H1 (cell line): Measurements from ENCODE around the gene CAV3. TPM values are rescaled to one million over a fixed set of nuclear protein-coding genes. Genes with fewer than 3 reads are reported as not detected.

Source experiments
- CTCF ChIA-PET: fragments of 300-600 bp; sonication (Branson Sonifier 250); formaldehyde crosslinking; loops from one replicate; lab custom pipeline; 2021; ENCODE audit not compliant: partially characterized antibody; lab: Charles Lee
- POLR2A ChIA-PET: fragments of 300-600 bp; sonication (Branson Sonifier 250); formaldehyde crosslinking; loops from one replicate; lab custom pipeline; 2021; ENCODE audit warnings: inconsistent platforms; ENCODE audit not compliant: partially characterized antibody; lab: Charles Lee
- DNase-seq, 2 experiments: peaks; one replicate each; pipeline versions ENCODE4 v3.0.0 to v3.0.0-alpha.2; 2010 to 2022; ENCODE audit warnings: low spot score in 2 of 2, low read depth in 1 of 2, mixed read lengths in 1 of 2
- FAIRE-seq: peaks from 2 replicates; lab custom pipeline; 2011; peaks lifted over from hg19 to GRCh38; lab: Jason Lieb, UNC
- H2AFZ ChIP-seq: 2 replicates; pipeline ENCODE4 v1.8.1; 2012; ENCODE audit warnings: low read length, inconsistent platforms
- H2AK5ac ChIP-seq: 2 replicates; pipeline ENCODE4 v1.6.1; 2013; ENCODE audit warnings: low read depth, low read length
- H2BK120ac ChIP-seq: replicated peaks from 2 replicates; pipeline ENCODE3; 2013; ENCODE audit warnings: low read depth, low read length, inconsistent platforms
- H2BK12ac ChIP-seq: 2 replicates; pipeline ENCODE4 v1.6.1; 2013; ENCODE audit warnings: low read depth, low read length
- H2BK15ac ChIP-seq: 2 replicates; pipeline ENCODE4 v1.6.1; 2013; ENCODE audit warnings: low read length
- H2BK20ac ChIP-seq: 2 replicates; pipeline ENCODE4 v1.6.1; 2013; ENCODE audit warnings: low read length
- H2BK5ac ChIP-seq: 2 replicates; pipeline ENCODE4 v1.6.1; 2013; ENCODE audit warnings: low read depth, low read length
- H3K14ac ChIP-seq: 2 replicates; pipeline ENCODE4 v1.6.1; 2013; ENCODE audit warnings: inconsistent platforms; ENCODE audit not compliant: insufficient read length
- H3K18ac ChIP-seq: 2 replicates; pipeline ENCODE4 v1.6.1; 2013; ENCODE audit warnings: low read length; ENCODE audit errors: extremely low read depth
- H3K23ac ChIP-seq: 2 replicates; pipeline ENCODE4 v1.6.1; 2013; ENCODE audit warnings: inconsistent platforms; ENCODE audit not compliant: insufficient read length
- H3K23me2 ChIP-seq: 2 replicates; pipeline ENCODE4 v1.6.1; 2013; ENCODE audit warnings: low read depth, low read length
- H3K27ac ChIP-seq: 2 replicates; pipeline ENCODE4 v1.6.1; 2011; ENCODE audit warnings: low read depth, low read length, inconsistent platforms
- H3K27me3 ChIP-seq, 4 experiments: replicated peaks in 1 of 4; 1 replicate in 1 of 4; 2 replicates in 3 of 4; pipeline versions ENCODE4 v1.6.1 to v1.8.1; 2011 to 2013; ENCODE audit warnings: low read length in 3 of 4, mild to moderate bottlenecking in 3 of 4, inconsistent platforms in 2 of 4, mixed read lengths in 2 of 4, moderate library complexity in 1 of 4; ENCODE audit not compliant: control insufficient read depth in 3 of 4, insufficient read depth in 3 of 4; ENCODE audit errors: extremely low read depth in 1 of 4
- H3K36me3 ChIP-seq, 4 experiments: 2 replicates each; pipeline versions ENCODE4 v1.6.1 to v1.8.1; 2011 to 2013; ENCODE audit warnings: mild to moderate bottlenecking in 4 of 4, low read length in 3 of 4, moderate library complexity in 2 of 4, control low read depth in 1 of 4, inconsistent platforms in 1 of 4; ENCODE audit not compliant: insufficient read depth in 4 of 4, control insufficient read depth in 2 of 4
- H3K4ac ChIP-seq: replicated peaks from 2 replicates; pipeline ENCODE3; 2013; ENCODE audit warnings: low read length, low read depth, mixed read lengths, inconsistent platforms; ENCODE audit not compliant: insufficient read length
- H3K4me1 ChIP-seq, 4 experiments: replicated peaks in 1 of 4; 1 replicate in 1 of 4; 2 replicates in 3 of 4; pipeline versions ENCODE4 v1.6.1 to v1.8.1; 2011 to 2013; ENCODE audit warnings: low read length in 3 of 4, inconsistent platforms in 2 of 4, mixed read lengths in 1 of 4; ENCODE audit not compliant: insufficient read depth in 4 of 4, control insufficient read depth in 3 of 4
- H3K4me2 ChIP-seq, 2 experiments: 2 replicates each; pipeline versions ENCODE4 v1.6.1 to v1.8.1; 2011 to 2013; ENCODE audit warnings: low read depth in 2 of 2, low read length in 2 of 2, control low read depth in 1 of 2, inconsistent platforms in 1 of 2, mild to moderate bottlenecking in 1 of 2; ENCODE audit not compliant: insufficient read depth in 1 of 2
- H3K4me3 ChIP-seq, 4 experiments: fragments of 200-600, 300-600 bp in 1 of 4; sonication (generic), shearing (Covaris generic), sonication (Bioruptor Twin) in 1 of 4; 2 replicates each; pipeline versions ENCODE4 v1.5.1 to v1.8.1; 2011 to 2016; ENCODE audit warnings: low read length in 4 of 4, low read depth in 3 of 4, control low read depth in 2 of 4, inconsistent platforms in 2 of 4, mild to moderate bottlenecking in 2 of 4, mixed read lengths in 1 of 4, moderate library complexity in 1 of 4; ENCODE audit not compliant: insufficient read depth in 2 of 4; ENCODE audit errors: extremely low read depth in 1 of 4
- H3K56ac ChIP-seq: replicated peaks from 2 replicates; pipeline ENCODE3; 2013; ENCODE audit warnings: low read depth, mild to moderate bottlenecking, mixed read lengths, low read length, inconsistent platforms; ENCODE audit not compliant: insufficient read length
- H3K79me1 ChIP-seq: 2 replicates; pipeline ENCODE4 v1.6.1; 2013; ENCODE audit warnings: low read depth, low read length, control low read depth
- H3K79me2 ChIP-seq, 2 experiments: 2 replicates each; pipeline versions ENCODE4 v1.6.1 to v1.8.1; 2012 to 2013; ENCODE audit warnings: low read length in 2 of 2, mild to moderate bottlenecking in 2 of 2, inconsistent platforms in 1 of 2; ENCODE audit not compliant: insufficient read depth in 2 of 2, control insufficient read depth in 1 of 2
- H3K9ac ChIP-seq, 4 experiments: replicated peaks in 1 of 4; 1 replicate in 1 of 4; 2 replicates in 3 of 4; pipeline versions ENCODE4 v1.6.1 to v1.8.1; 2011 to 2013; ENCODE audit warnings: low read depth in 3 of 4, low read length in 3 of 4, control low read depth in 2 of 4, mild to moderate bottlenecking in 2 of 4, moderate library complexity in 2 of 4, inconsistent platforms in 1 of 4; ENCODE audit errors: extremely low read depth in 1 of 4
- H3K9me3 ChIP-seq, 2 experiments: 2 replicates each; pipeline versions ENCODE4 v1.6.1 to v1.8.1; 2012 to 2013; ENCODE audit warnings: mild to moderate bottlenecking in 2 of 2, moderate library complexity in 2 of 2, control low read depth in 1 of 2, inconsistent platforms in 1 of 2, low read depth in 1 of 2, low read length in 1 of 2, mixed read lengths in 1 of 2; ENCODE audit not compliant: insufficient read depth in 2 of 2
- H4K20me1 ChIP-seq, 2 experiments: replicated peaks in 1 of 2; 2 replicates each; pipeline versions ENCODE3 to v1.8.1; 2011 to 2013; ENCODE audit warnings: inconsistent platforms in 2 of 2, low read length in 2 of 2, mild to moderate bottlenecking in 1 of 2; ENCODE audit not compliant: insufficient read depth in 2 of 2, control insufficient read depth in 1 of 2
- H4K5ac ChIP-seq: 2 replicates; pipeline ENCODE4 v1.6.1; 2013; ENCODE audit warnings: low read length, low read depth, mixed read lengths, inconsistent platforms; ENCODE audit not compliant: insufficient read length
- H4K8ac ChIP-seq: 2 replicates; pipeline ENCODE4 v1.8.0; 2013; ENCODE audit warnings: mild to moderate bottlenecking, moderate library complexity, low read length, inconsistent platforms; ENCODE audit not compliant: insufficient read depth; ENCODE audit errors: extremely low read depth
- H4K91ac ChIP-seq: replicated peaks from 2 replicates; pipeline ENCODE3; 2013; ENCODE audit warnings: low read length, mixed read lengths, inconsistent platforms; ENCODE audit not compliant: insufficient read length
- ATF2 ChIP-seq: IDR thresholded peaks from 2 replicates; pipeline ENCODE4 v1.6.1; 2012; ENCODE audit warnings: low read length, inconsistent platforms
- BACH1 ChIP-seq: IDR thresholded peaks from 2 replicates; pipeline ENCODE4 v1.6.1; 2012; ENCODE audit warnings: low read length, improper control_type of control experiment
- BCL11A ChIP-seq, 2 experiments: IDR thresholded peaks; one replicate each; pipeline ENCODE4 v1.6.1; 2011; ENCODE audit warnings: low read depth in 2 of 2, low read length in 2 of 2, mild to moderate bottlenecking in 2 of 2
- CBX5 ChIP-seq: fragments of 300-800, 300-1000 bp; sonication (generic); IDR thresholded peaks from 2 replicates; pipeline ENCODE4 v1.7.1; 2016; ENCODE audit warnings: antibody characterized with exemption, low read length, low read depth
- CREB1 ChIP-seq: IDR thresholded peaks from 2 replicates; pipeline ENCODE4 v1.6.1; 2012; ENCODE audit warnings: inconsistent platforms
- EZH2 ChIP-seq: fragments of 200-600 bp; sonication (generic); IDR thresholded peaks from 2 replicates; pipeline ENCODE4 v1.7.1; 2012; ENCODE audit warnings: low read depth, mild to moderate bottlenecking, moderate library complexity, low read length, inconsistent platforms; ENCODE audit not compliant: severe bottlenecking
- KDM5A ChIP-seq: fragments of 200-600 bp; IDR thresholded peaks from 2 replicates; pipeline ENCODE4 v1.7.1; 2012; ENCODE audit warnings: mild to moderate bottlenecking, low read length, inconsistent platforms, mixed read lengths
- RFX5 ChIP-seq: IDR thresholded peaks from 2 replicates; pipeline ENCODE4 v1.6.1; 2011; ENCODE audit warnings: low read depth, low read length, improper control_type of control experiment, borderline replicate concordance
- SP2 ChIP-seq: IDR thresholded peaks from 2 replicates; pipeline ENCODE4 v1.6.1; 2012; ENCODE audit warnings: mild to moderate bottlenecking, low read length, inconsistent platforms
- SRF ChIP-seq: IDR thresholded peaks from 2 replicates; pipeline ENCODE4 v1.6.1; 2011; ENCODE audit warnings: mild to moderate bottlenecking, low read depth, low read length, moderate library complexity
- TBP ChIP-seq: IDR thresholded peaks from 2 replicates; pipeline ENCODE4 v1.6.1; 2011; ENCODE audit warnings: low read depth, low read length, improper control_type of control experiment
- USF2 ChIP-seq: IDR thresholded peaks from 2 replicates; pipeline ENCODE4 v1.6.1; 2011; ENCODE audit warnings: low read length, improper control_type of control experiment
- WGBS, 2 experiments: shearing (Covaris generic) in 1 of 2; methylation state at CpG; one replicate each; pipeline versions ENCODE4 v1.1.6 to v1.1.7; 2013 to 2015; ENCODE audit warnings: low lambda C conversion rate in 2 of 2, mixed read lengths in 2 of 2, inconsistent platforms in 1 of 2, low coverage in 1 of 2, missing lambda C conversion rate in 1 of 2; ENCODE audit not compliant: insufficient replicate concordance in 2 of 2, insufficient coverage in 1 of 2, insufficient read length in 1 of 2; ENCODE audit errors: extremely low coverage in 1 of 2, missing lambda C conversion rate in 1 of 2; 5-methylcytosine and 5-hydroxymethylcytosine counted together
- polyA plus RNA-seq, 7 experiments: library from polyadenylated mRNA; depleted of rRNA in 3 of 7; stranded (reverse) in 5 of 7; unstranded in 2 of 7; fragments of >200 nt in 5 of 7; fragments of 200-250 nt in 2 of 7; gene quantifications; 1 replicate in 5 of 7; 2 replicates in 1 of 7; 4 replicates in 1 of 7; pipeline versions ENCODE4 v1.2.1 to v1.2.3, GENCODE V29; 2011 to 2013; ENCODE audit warnings: missing spikeins in 2 of 7, mixed read lengths in 2 of 7
- total RNA-seq: library from RNA; stranded (reverse); fragmentation: NEBNext Ultra II Directional; extraction: Animal tissue kit (Norgen Biotek cat#: 25700); gene quantifications from 2 replicates; pipeline ENCODE4 v1.2.1, GENCODE V29; 2021

CAV3 gene
- total and polyA plus RNA-seq, 2 of the 8 experiments (the other 6 are each of a cell fraction or from before 2014, with no cell fraction given), result not detected

- H3K4me2 ChIP-seq, result no peak overlapping the region
- no peak overlapping the region for H2BK20ac ChIP-seq
- H3K18ac ChIP-seq, result no peak overlapping the region
- H2BK120ac ChIP-seq, result no peak overlapping the region
- no peak overlapping the region for H3K14ac ChIP-seq
- no peaks in the 10 kb centered on the region for H3K36me3 ChIP-seq
- CTCF ChIA-PET, result interaction anchor here (0.8 to 1.4 kb wide), 3 partner anchors 23 to 100 kb away, joined by 3 to 4 read pairs (median 3); no protein-coding TSS in a partner anchor
- H3K4me1 ChIP-seq, result peaks cover 0 to 17% (median 8%) of the 10 kb centered on the region in 4 experiments; a peak in 5 of 7 replicates
- FAIRE-seq, result no peak
- no peak overlapping the region for H3K27ac ChIP-seq
- no peak overlapping the region for H4K8ac ChIP-seq
- H2BK15ac ChIP-seq, result no peak overlapping the region
- H3K79me1 ChIP-seq, result no peaks in the 10 kb centered on the region
- 88% methylated on average over 6 of the region's 6 CpGs; no CpG with 5 or more reads in 1 of the 2 experiments for WGBS, 2 experiments
- no peak overlapping the region for H2AFZ ChIP-seq
- H3K23ac ChIP-seq, result no peak overlapping the region
- no peak overlapping the region for H3K4ac ChIP-seq
- H2BK5ac ChIP-seq, result no peak overlapping the region
- no peaks in the 10 kb centered on the region for H3K9me3 ChIP-seq
- H4K91ac ChIP-seq, result no peak overlapping the region
- H2AK5ac ChIP-seq, result no peak overlapping the region
- no peak overlapping the region for H3K56ac ChIP-seq
- H3K23me2 ChIP-seq, result peaks cover 3% of the 10 kb centered on the region; the same call in 1 of the 2 replicates
- no peak overlapping the region for H3K4me3 ChIP-seq
- no peak overlapping the region for H2BK12ac ChIP-seq
- H3K9ac ChIP-seq, result no peak overlapping the region
- POLR2A ChIA-PET, result interaction anchor here (1.2 kb wide), 1 partner anchor 29 kb away, joined by 3 read pairs; no protein-coding TSS in a partner anchor
- H4K5ac ChIP-seq, result no peak overlapping the region
- peaks cover 2 to 3% of the 10 kb centered on the region in 2 experiments for H4K20me1 ChIP-seq
- DNase-seq, result peak in 1 of 2 experiments; percentile 24
- H3K79me2 ChIP-seq, result no peaks in the 10 kb centered on the region
- H3K27me3 ChIP-seq, result peaks cover 24 to 37% (median 35%) of the 10 kb centered on the region in 4 experiments
- no peak for TF ChIP-seq BACH1
- no peak for TF ChIP-seq KDM5A
- no peak for TF ChIP-seq ATF2
- TF ChIP-seq EZH2, result no peak
- TF ChIP-seq SP2, result no peak
- no peak for TF ChIP-seq CBX5
- TF ChIP-seq RFX5, result no peak
- no peak for TF ChIP-seq BCL11A (IDR thresholded peaks at IDR 0.05; ENCODE audit: low read depth in 2 of 2, low read length in 2 of 2)
- no peak for TF ChIP-seq CREB1
- no peak for TF ChIP-seq TBP
- TF ChIP-seq USF2, result no peak
- TF ChIP-seq SRF, result no peak
Observed at GRCh38 chr3:8764528-8764927, 30.9 kb downstream of the CAV3 start.
